Adipose tissue (tissue), 3 donors: ENCODE results near the gene SLC25A30. TPM values are rescaled to one million over a fixed set of nuclear protein-coding genes. Genes with fewer than 3 reads are reported as not detected.
"Not testable (repeated sequence)": the region's sequence is repeated elsewhere in the genome, so short reads cannot be mapped to it uniquely, and the experiment has no call there.

Source experiments
- H3K27ac ChIP-seq: one replicate; pipeline ENCODE4 v1.5.1; 2013; ENCODE audit warnings: low read depth, low read length
- WGBS, 3 donors: extraction: QIAGEN DNeasy Blood & Tissue Kit; methylation state at CpG; one replicate each; pipeline ENCODE4 v1.1.7; 2013; 5-methylcytosine and 5-hydroxymethylcytosine counted together
- polyA plus RNA-seq, 3 donors: library from polyadenylated mRNA; stranded (reverse); fragments of 200-250 nt; gene quantifications; one replicate each; pipeline ENCODE4 v1.2.3, GENCODE V29; 2013
- donor health status: healthy with polysubstance abuse.
- donor health status: Bipolar disorder and iron deficiency.
- donor health status: healthy.

The SLC25A30 gene
- polyA plus RNA-seq, 3 donors, result 3.3 to 14.1 (median 9.5) TPM

GRCh38 chr13:45344064-45344463 is 74.1 kb downstream of the SLC25A30 start:
- not testable (repeated sequence) for H3K27ac ChIP-seq
- WGBS, 3 donors, result 96 to 98% (median 97%) methylated on average over 8 of the region's 8 CpGs

Other genes with a start within 250 kb of the SLC25A30 start
- under 1 TPM in 1 of 3 donors, not detected in 2; 0.37 TPM for gene KCTD4, start 217.3 kb downstream of the SLC25A30 start, polyA plus RNA-seq
- over 10,000 TPM in 1 of 3 donors, 1,000 to 10,000 TPM in 2; 4,875 to 13,720 (median 5,684) TPM for gene TPT1, start 77.2 kb downstream of the SLC25A30 start, polyA plus RNA-seq
- gene COG3, start 46.6 kb upstream of the SLC25A30 start, polyA plus RNA-seq, result 10 to 100 TPM; 11.1 to 15.4 (median 11.6) TPM
- not detected for gene ERICH6B, start 197.4 kb upstream of the SLC25A30 start, polyA plus RNA-seq